GM10248 (cell line): ENCODE data around the gene ZNF687.

Experiments
- CTCF ChIA-PET: fragments of 300-600 bp; sonication (Branson Sonifier 250); formaldehyde crosslinking; extraction: SDS; loops from one replicate; lab custom pipeline; 2021; ENCODE audit warnings: antibody characterized with exemption; lab: Yijun Ruan, JAX
- POLR2A ChIA-PET: fragments of 350-650 bp; sonication (Branson Sonifier 250); formaldehyde crosslinking; extraction: SDS; loops from one replicate; lab custom pipeline; 2020; ENCODE audit warnings: antibody characterized with exemption; lab: Yijun Ruan, JAX
- DNase-seq: peaks from one replicate; pipeline ENCODE4 v3.0.0; 2012; ENCODE audit errors: extremely low spot score
- TF ChIP-seq, protein P1 (sequence below): IDR thresholded peaks from 2 replicates; pipeline ENCODE4 v1.5.1; 2012; ENCODE audit warnings: mild to moderate bottlenecking, low read depth; ENCODE audit errors: extremely low read depth, missing control alignments, control extremely low read depth

The ZNF687 gene

DNA sequence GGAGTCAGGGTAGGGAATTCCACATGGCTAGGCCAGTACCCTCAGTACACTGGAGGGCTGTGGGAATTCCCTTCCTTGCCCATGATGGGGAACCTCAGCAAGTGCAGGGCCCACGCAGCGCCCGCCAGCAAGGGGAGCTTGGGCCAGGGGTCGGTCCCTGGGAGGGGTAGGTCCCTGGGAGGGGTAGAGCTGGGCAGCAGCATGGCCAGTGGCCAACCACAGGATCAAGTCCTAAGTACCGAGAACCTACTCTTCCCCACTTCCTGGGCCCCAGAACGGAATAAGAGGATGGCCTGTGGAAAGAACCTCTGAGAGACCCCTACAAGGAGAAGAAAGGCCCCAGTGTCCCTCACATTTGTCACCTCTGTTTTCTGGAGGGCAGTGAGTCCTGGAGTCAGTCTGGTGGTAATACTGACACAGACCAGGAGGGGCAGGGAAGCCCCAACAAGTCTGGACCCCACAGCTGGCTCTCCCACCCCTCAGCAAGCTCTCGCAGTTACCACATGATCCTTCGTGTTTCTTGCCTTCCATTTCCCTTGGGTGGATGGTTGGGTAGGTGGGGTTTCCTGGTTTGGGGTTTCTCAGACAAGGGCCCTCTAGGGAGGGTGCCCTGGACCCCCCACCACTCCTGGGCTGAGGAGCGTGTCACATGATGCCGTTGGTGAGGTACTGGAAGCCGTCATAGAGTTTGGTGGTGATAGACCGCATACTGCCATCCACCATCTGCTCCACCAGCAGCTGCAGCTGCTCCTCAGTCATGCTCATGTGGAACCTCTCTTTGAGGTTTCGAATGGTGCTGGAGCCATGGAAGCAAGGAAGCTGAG, 10.3 kb downstream of the ZNF687 start:
- DNase-seq = no peak
- ChIA-PET POLR2A (interaction anchor here (1.2 kb wide), 1 partner anchor 42 kb away, joined by 3 read pairs; no protein-coding TSS in a partner anchor), CTCF (interaction anchor here (1.3 to 1.7 kb wide), 3 partner anchors 9 to 15 kb away, joined by 3 to 5 read pairs (median 4); no protein-coding TSS in a partner anchor)
- TF ChIP-seq, protein P1, sequence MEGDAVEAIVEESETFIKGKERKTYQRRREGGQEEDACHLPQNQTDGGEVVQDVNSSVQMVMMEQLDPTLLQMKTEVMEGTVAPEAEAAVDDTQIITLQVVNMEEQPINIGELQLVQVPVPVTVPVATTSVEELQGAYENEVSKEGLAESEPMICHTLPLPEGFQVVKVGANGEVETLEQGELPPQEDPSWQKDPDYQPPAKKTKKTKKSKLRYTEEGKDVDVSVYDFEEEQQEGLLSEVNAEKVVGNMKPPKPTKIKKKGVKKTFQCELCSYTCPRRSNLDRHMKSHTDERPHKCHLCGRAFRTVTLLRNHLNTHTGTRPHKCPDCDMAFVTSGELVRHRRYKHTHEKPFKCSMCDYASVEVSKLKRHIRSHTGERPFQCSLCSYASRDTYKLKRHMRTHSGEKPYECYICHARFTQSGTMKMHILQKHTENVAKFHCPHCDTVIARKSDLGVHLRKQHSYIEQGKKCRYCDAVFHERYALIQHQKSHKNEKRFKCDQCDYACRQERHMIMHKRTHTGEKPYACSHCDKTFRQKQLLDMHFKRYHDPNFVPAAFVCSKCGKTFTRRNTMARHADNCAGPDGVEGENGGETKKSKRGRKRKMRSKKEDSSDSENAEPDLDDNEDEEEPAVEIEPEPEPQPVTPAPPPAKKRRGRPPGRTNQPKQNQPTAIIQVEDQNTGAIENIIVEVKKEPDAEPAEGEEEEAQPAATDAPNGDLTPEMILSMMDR = no peak

DNA sequence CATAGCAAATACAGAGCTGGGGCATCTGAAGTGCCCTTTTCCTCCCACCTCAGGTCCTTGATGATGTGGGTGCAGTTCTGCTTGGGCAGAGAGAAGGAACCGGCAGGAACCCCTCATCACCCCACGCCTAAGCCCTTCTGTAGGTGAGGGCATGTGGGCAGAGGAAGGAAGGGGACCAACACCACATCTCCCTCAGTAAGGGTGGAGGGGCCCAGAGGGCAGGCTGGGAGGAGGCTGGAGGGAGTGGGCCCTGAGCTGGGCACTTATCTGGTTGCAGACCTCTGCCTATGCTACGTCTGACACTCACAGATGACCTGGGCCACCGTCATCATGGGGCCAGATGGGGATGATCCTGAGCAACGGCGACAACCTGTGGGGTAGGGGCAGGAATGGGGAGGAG, 11.0 kb downstream of the ZNF687 start:
- DNase-seq = no peak
- ChIA-PET CTCF (interaction anchor here (1.2 to 1.7 kb wide), 3 partner anchors 12 to 34 kb away, joined by 3 to 4 read pairs (median 3); partner anchors contain the start of gene PI4KB), POLR2A (no interaction called here)
- TF ChIP-seq, protein P1 = no peak

DNA sequence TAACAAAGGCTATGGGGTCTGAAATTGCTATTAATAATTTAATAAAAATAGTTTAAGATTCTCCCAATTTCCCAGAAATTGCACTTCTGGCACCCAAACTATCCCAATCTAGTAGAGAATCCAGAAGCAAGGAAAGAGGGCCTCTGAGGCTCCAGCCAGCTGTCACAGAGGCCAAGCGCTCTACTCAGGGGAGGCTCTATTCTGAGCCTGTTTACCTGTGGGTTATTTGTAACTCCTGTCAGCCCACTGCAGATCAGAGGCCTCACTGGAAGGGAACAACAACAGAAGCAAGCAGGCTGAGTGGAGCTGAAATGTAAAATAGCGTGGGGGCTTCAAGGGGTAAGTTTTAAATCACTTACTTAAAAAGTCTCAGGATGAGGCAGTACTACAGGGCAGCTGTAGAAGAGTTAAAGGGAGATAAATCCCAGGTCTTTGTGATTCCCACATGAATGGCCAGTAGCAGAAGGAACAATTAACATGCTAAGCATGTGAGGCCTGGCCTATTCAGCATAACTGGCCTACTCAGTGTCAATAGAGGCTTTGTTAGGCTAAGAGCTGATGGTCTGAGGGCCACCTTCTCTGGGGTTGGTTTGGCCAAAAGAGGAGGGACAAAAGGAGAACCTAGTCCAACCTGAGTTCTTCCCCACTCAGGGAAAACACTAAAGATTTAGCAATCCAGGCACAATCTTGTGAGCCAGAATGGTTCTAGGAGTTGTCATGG, 12.8 kb downstream of the ZNF687 start:
- ChIA-PET POLR2A (interaction anchor here (1.4 kb wide), 1 partner anchor 13 kb away, joined by 3 read pairs; no protein-coding TSS in a partner anchor), CTCF (interaction anchor here (0.7 to 2.6 kb wide), 8 partner anchors 11 to 195 kb away, joined by 3 to 11 read pairs (median 5); no protein-coding TSS in a partner anchor)
- DNase-seq = no peak
- TF ChIP-seq, protein P1 = no peak

DNA sequence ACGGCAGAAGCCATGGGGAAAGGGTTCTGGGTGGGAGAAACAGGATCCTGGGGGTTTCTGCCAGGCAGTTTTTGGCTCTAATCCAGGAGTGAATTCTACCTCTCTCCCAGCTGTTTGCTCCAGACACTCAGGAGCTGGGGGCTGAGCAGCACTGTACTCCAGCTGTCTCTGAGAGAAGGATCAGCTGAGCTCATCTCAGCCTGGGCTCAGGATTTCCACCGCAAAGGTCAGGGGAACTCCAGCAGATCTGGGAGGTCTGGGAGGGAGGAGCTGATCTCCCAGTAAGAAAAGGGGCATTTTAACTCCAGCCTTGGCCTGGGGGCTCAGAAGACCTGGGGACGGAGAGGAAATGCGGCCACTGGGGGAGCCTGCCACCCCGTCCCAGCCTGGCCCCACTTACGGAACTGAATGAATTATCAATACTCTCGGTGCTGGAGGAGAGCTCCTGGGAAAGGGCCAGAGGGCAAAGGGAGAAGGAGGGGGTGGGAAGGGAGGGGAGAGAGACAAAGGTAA, 27.8 kb downstream of the ZNF687 start:
- no peak for DNase-seq
- TF ChIP-seq, protein P1 = no peak
- POLR2A ChIA-PET = interaction anchor here (0.6 kb wide), 1 partner anchor 93 kb away, joined by 3 read pairs; no protein-coding TSS in a partner anchor
- CTCF ChIA-PET = interaction anchor here (0.7 to 8.8 kb wide), 10 partner anchors 9 to 210 kb away, joined by 3 to 67 read pairs (median 5); partner anchors contain the start of gene PI4KB

DNA sequence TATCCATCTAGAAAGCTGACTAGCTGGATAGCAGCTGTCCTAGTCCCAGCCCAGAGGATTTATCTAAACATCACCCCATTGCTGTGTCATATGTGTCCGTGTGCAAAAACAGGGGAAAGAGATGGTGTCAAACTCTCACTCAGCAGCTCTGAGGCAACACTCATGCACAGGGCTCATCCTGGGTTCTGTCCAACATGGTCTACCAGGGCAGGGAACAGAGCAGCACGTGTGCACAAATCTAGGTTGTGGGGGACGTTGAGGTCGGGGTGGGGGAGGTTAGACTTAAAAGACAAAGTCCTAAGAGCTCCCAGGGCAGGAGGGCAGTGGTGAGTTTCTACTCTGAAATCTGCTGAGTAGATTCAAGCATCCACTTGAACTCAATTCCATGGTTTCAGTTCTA, 28.9 kb downstream of the ZNF687 start:
- no peak for DNase-seq
- TF ChIP-seq, protein P1 = no peak
- ChIA-PET POLR2A (interaction anchor here (0.5 to 1.4 kb wide), 2 partner anchors 16 to 181 kb away, joined by 4 to 9 read pairs; partner anchors contain the start of gene PI4KB), CTCF (interaction anchor here (1.1 to 8.8 kb wide), 10 partner anchors 10 to 211 kb away, joined by 4 to 67 read pairs (median 5); partner anchors contain the start of gene PI4KB)
